SK-N-SH treated with all-trans-retinoic acid at 6 μM for 48 hours (cell line): Measurements from ENCODE around the gene DOCK2.

ENCODE experiments used
- ATAC-seq: fragments of 200-7000 bp; cut with Tn5 transposase; 3 replicates; pipeline ENCODE4 v1.9.1; 2020; ENCODE audit warnings: mild to moderate bottlenecking, moderate library complexity
- ARNTL ChIP-seq: fragments of 450-650 bp; formaldehyde crosslinking; IDR thresholded peaks from 2 replicates; pipeline ENCODE4 v1.5.0; 2020; ENCODE audit warnings: low read depth, mild to moderate bottlenecking, moderate library complexity, borderline replicate concordance
- BACH2 ChIP-seq: fragments of 250-450 bp; sonication (Bioruptor Pico); IDR thresholded peaks from 2 replicates; pipeline ENCODE4 v1.9.0; 2021; ENCODE audit warnings: mild to moderate bottlenecking, borderline replicate concordance
- CSDC2 ChIP-seq: fragments of 250-450 bp; sonication (Bioruptor Pico); IDR thresholded peaks from 2 replicates; pipeline ENCODE4 v1.5.0; 2020; ENCODE audit warnings: mild to moderate bottlenecking, moderate library complexity
- ESRRG ChIP-seq: fragments of 250-450 bp; sonication (Bioruptor Pico); IDR thresholded peaks from 2 replicates; pipeline ENCODE4 v1.6.1; 2021; ENCODE audit warnings: mild to moderate bottlenecking
- ISL1 ChIP-seq: fragments of 250-450 bp; sonication (Bioruptor Pico); IDR thresholded peaks from 2 replicates; pipeline ENCODE4 v2.1.2; 2022; ENCODE audit warnings: mild to moderate bottlenecking, moderate library complexity
- PATZ1 ChIP-seq: fragments of 250-450 bp; sonication (Bioruptor Pico); IDR thresholded peaks from 2 replicates; pipeline ENCODE4 v1.8.0; 2020; ENCODE audit warnings: mild to moderate bottlenecking, moderate library complexity, borderline replicate concordance
- PPARA ChIP-seq: fragments of 250-450 bp; sonication (Bioruptor Pico); IDR thresholded peaks from 2 replicates; pipeline ENCODE4 v1.5.0; 2020; ENCODE audit warnings: mild to moderate bottlenecking, borderline replicate concordance
- RARB ChIP-seq: fragments of 250-450 bp; sonication (Bioruptor Pico); IDR thresholded peaks from 2 replicates; pipeline ENCODE4 v1.8.0; 2021; ENCODE audit warnings: mild to moderate bottlenecking, moderate library complexity
- SNAI2 ChIP-seq: fragments of 250-450 bp; sonication (Bioruptor Pico); IDR thresholded peaks from 2 replicates; pipeline ENCODE4 v1.5.0; 2020; ENCODE audit warnings: mild to moderate bottlenecking, moderate library complexity
- TCF4 ChIP-seq: fragments of 250-450 bp; sonication (Bioruptor Pico); IDR thresholded peaks from 2 replicates; pipeline ENCODE4 v1.8.0; 2021; ENCODE audit warnings: mild to moderate bottlenecking, moderate library complexity, borderline replicate concordance
- TOX ChIP-seq: fragments of 250-450 bp; sonication (Bioruptor Pico); IDR thresholded peaks from 2 replicates; pipeline ENCODE4 v1.8.0; 2021; ENCODE audit warnings: mild to moderate bottlenecking, moderate library complexity, borderline replicate concordance
- TSHZ2 ChIP-seq: fragments of 250-450 bp; sonication (Bioruptor Pico); IDR thresholded peaks from 2 replicates; pipeline ENCODE4 v1.5.0; 2020; ENCODE audit warnings: mild to moderate bottlenecking, moderate library complexity
- ZC3H10 ChIP-seq: fragments of 250-450 bp; sonication (Bioruptor Pico); IDR thresholded peaks from 2 replicates; pipeline ENCODE4 v1.5.1; 2021; ENCODE audit warnings: mild to moderate bottlenecking, moderate library complexity
- ZFP3 ChIP-seq: fragments of 250-450 bp; sonication (Bioruptor Pico); IDR thresholded peaks from 2 replicates; pipeline ENCODE4 v1.5.0; 2020; ENCODE audit warnings: mild to moderate bottlenecking, moderate library complexity
- ZNF565 ChIP-seq: fragments of 450-650 bp; formaldehyde crosslinking; conservative IDR thresholded peaks from 2 replicates; pipeline ENCODE4 v1.5.0; 2020; ENCODE audit warnings: low read depth, mild to moderate bottlenecking, moderate library complexity
- ZNF70 ChIP-seq: fragments of 450-650 bp; formaldehyde crosslinking; IDR thresholded peaks from 2 replicates; pipeline ENCODE4 v1.5.0; 2020; ENCODE audit warnings: mild to moderate bottlenecking, moderate library complexity
- ZNF8 ChIP-seq: fragments of 450-650 bp; formaldehyde crosslinking; IDR thresholded peaks from 2 replicates; pipeline ENCODE4 v1.5.0; 2020; ENCODE audit warnings: mild to moderate bottlenecking, moderate library complexity
- TF ChIP-seq, protein P1 (sequence below): fragments of 250-450 bp; sonication (Bioruptor Pico); IDR thresholded peaks from 2 replicates; pipeline ENCODE4 v1.8.0; 2021; ENCODE audit warnings: low read depth, mild to moderate bottlenecking, moderate library complexity, borderline replicate concordance
- TF ChIP-seq, protein P2 (sequence below): fragments of 250-450 bp; sonication (Bioruptor Pico); IDR thresholded peaks from 2 replicates; pipeline ENCODE4 v1.5.1; 2021; ENCODE audit warnings: mild to moderate bottlenecking, moderate library complexity

The DOCK2 gene

DNA sequence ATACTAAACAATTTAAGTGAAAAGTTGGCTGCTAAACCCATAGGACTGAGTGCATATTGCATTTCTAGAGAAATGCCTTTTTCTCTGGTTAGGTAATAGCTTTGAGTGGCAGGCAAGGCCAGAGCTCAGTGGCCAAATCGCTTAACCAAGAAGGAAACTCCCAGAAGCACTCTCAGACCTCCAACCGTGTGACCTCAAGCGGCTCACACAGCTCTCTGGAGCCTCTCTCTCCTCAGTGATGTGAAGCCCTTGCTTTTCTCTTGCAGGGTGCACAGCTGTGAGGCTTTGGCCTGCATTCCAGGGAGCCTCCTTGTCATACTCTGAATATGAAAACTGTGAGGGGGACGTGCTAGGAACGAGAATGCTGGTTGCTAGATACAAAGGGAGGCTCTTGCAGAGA is 236.6 kb downstream of the DOCK2 start:
- no peak for TF ChIP-seq ZC3H10
- no peak for TF ChIP-seq PPARA (CRISPR knock-in tag)
- no peak for TF ChIP-seq ZNF565 (CRISPR knock-in tag)
- TF ChIP-seq, protein P1, sequence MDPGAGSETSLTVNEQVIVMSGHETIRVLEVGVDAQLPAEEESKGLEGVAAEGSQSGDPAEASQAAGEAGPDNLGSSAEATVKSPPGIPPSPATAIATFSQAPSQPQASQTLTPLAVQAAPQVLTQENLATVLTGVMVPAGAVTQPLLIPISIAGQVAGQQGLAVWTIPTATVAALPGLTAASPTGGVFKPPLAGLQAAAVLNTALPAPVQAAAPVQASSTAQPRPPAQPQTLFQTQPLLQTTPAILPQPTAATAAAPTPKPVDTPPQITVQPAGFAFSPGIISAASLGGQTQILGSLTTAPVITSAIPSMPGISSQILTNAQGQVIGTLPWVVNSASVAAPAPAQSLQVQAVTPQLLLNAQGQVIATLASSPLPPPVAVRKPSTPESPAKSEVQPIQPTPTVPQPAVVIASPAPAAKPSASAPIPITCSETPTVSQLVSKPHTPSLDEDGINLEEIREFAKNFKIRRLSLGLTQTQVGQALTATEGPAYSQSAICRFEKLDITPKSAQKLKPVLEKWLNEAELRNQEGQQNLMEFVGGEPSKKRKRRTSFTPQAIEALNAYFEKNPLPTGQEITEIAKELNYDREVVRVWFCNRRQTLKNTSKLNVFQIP = no peak
- TF ChIP-seq, all 23 proteins: peak for 0
- ATAC-seq = no peak

- ATAC-seq = no peak
- TF ChIP-seq RARB (CRISPR knock-in tag) (no peak), SNAI2 (CRISPR knock-in tag) (no peak), TOX (CRISPR knock-in tag) (no peak)
Observed at GRCh38 chr5:169874621-169875020, 237.5 kb downstream of the DOCK2 start.

DNA sequence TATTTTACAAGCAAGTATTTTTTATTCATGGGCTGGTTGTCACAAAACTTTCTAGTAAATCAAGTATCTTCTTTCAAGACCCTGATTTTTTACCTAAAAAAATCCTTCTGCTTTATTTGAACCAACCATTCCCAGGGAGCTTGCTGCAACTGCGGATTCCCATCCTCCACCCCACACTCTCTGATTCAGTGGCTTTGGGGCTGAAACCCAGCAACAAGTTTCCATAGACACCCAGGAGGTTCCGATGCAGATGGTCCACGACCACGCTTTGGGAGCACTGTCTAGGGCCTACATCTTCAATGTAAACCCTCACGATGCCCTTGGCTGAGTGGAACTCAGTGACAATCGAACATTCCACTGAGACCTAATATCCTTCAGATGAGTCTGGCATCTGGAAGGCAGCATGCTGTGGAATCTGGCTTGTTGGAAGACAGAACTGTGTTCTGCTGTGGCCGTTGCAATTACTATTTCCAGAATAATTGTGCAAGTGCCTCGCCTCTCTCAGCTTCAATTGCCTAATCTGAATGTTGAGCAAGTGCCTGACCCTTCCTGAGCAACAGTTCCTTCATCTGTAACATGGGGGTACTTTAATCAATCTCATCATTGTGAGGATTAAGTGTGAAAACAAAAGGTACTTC is 238.1 kb downstream of the DOCK2 start:
- ATAC-seq = no peak
- no peak for TF ChIP-seq ISL1 (CRISPR knock-in tag)
- no peak for TF ChIP-seq SNAI2 (CRISPR knock-in tag)
- no peak for TF ChIP-seq ZNF8
- no peak for TF ChIP-seq ZFP3 (CRISPR knock-in tag)
- TF ChIP-seq RARB (CRISPR knock-in tag) = no peak
- TF ChIP-seq ESRRG = no peak
- no peak for TF ChIP-seq TOX (CRISPR knock-in tag)
- TF ChIP-seq TSHZ2 = no peak
- TF ChIP-seq TCF4 (CRISPR knock-in tag) = no peak
- no peak for TF ChIP-seq ZNF70 (CRISPR knock-in tag)
- no peak for TF ChIP-seq CSDC2
- TF ChIP-seq ARNTL (CRISPR knock-in tag) = no peak
- no peak for TF ChIP-seq BACH2 (CRISPR knock-in tag)
- TF ChIP-seq PATZ1 (CRISPR knock-in tag) = no peak
- TF ChIP-seq, protein P2, sequence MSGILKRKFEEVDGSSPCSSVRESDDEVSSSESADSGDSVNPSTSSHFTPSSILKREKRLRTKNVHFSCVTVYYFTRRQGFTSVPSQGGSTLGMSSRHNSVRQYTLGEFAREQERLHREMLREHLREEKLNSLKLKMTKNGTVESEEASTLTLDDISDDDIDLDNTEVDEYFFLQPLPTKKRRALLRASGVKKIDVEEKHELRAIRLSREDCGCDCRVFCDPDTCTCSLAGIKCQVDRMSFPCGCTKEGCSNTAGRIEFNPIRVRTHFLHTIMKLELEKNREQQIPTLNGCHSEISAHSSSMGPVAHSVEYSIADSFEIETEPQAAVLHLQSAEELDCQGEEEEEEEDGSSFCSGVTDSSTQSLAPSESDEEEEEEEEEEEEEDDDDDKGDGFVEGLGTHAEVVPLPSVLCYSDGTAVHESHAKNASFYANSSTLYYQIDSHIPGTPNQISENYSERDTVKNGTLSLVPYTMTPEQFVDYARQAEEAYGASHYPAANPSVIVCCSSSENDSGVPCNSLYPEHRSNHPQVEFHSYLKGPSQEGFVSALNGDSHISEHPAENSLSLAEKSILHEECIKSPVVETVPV = no peak
- TF ChIP-seq, protein P1 = no peak

GRCh38 chr5:169875731-169876130 is 238.7 kb downstream of the DOCK2 start:
- TF ChIP-seq TSHZ2 = no peak
- ATAC-seq = no peak
